Lower lobe of right lung (tissue), 2 donors: ENCODE data around the gene CYP11A1. TPM values are rescaled to one million over a fixed set of nuclear protein-coding genes. Genes with fewer than 3 reads are reported as not detected.

Experiments
- ATAC-seq, 2 donors: fragments of 200-7000 bp; cut with Tn5 transposase; one replicate each; pipeline ENCODE4 v1.9.1; 2020 to 2022; ENCODE audit warnings: mild to moderate bottlenecking in 2 of 2, moderate library complexity in 2 of 2
- DNase-seq: peaks from one replicate; pipeline ENCODE4 v3.0.0-alpha.2; 2020
- H3K27ac ChIP-seq: fragments of 200-600 bp; one replicate; pipeline ENCODE4 v1.8.0; 2022
- H3K27me3 ChIP-seq: fragments of 200-600 bp; one replicate; pipeline ENCODE4 v1.8.0; 2022; ENCODE audit warnings: low read depth
- H3K36me3 ChIP-seq: fragments of 200-600 bp; one replicate; pipeline ENCODE4 v1.8.0; 2022; ENCODE audit warnings: mild to moderate bottlenecking
- H3K4me1 ChIP-seq: fragments of 200-600 bp; one replicate; pipeline ENCODE4 v1.8.0; 2022
- H3K4me3 ChIP-seq: fragments of 200-600 bp; one replicate; pipeline ENCODE4 v1.8.0; 2022; ENCODE audit warnings: mild to moderate bottlenecking
- H3K9me3 ChIP-seq: fragments of 200-600 bp; one replicate; pipeline ENCODE4 v1.8.0; 2022
- CTCF ChIP-seq: fragments of 200-600 bp; IDR thresholded peaks from one replicate; pipeline ENCODE4 v1.8.0; 2022; ENCODE audit warnings: antibody characterized with exemption, mild to moderate bottlenecking
- intact Hi-C: fragments of 100-400 bp; cut with DNase I; formaldehyde crosslinking; loops from one replicate; pipeline ENCODE4 v1.11.0; 2022
- total RNA-seq: library from RNA; stranded (reverse); fragmentation: NEBNext Ultra II Directional; extraction: Animal tissue kit (Norgen Biotek cat#: 25700); gene quantifications from one replicate; pipeline ENCODE4 v1.2.1, GENCODE V29; 2021
- donor health status: DM: no; HTN: yes; CAD: no; lungs with severe emphysema.

CYP11A1 gene
- total RNA-seq, 1 donor from 2014 or later = 0.59 TPM

GRCh38 chr15:74338676-74339075, 28.8 kb downstream of the CYP11A1 start:
- no peak for ATAC-seq
- H3K4me3 ChIP-seq = no peak overlapping the region
- peak; percentile 24 for DNase-seq
- H3K27ac ChIP-seq = no peak overlapping the region
- H3K4me1 ChIP-seq = peaks cover 10% of the 10 kb centered on the region
- intact Hi-C loops = no loop called here
- H3K27me3 ChIP-seq = no peaks in the 10 kb centered on the region
- no peaks in the 10 kb centered on the region for H3K36me3 ChIP-seq
- no peaks in the 10 kb centered on the region for H3K9me3 ChIP-seq
- TF ChIP-seq CTCF = no peak

- ATAC-seq = no peak
- no peaks in the 10 kb centered on the region for H3K9me3 ChIP-seq
- H3K27ac ChIP-seq = no peak overlapping the region
- TF ChIP-seq CTCF = no peak
- peaks cover 10% of the 10 kb centered on the region for H3K4me1 ChIP-seq
- no peak overlapping the region for H3K4me3 ChIP-seq
- H3K27me3 ChIP-seq = no peaks in the 10 kb centered on the region
- H3K36me3 ChIP-seq = no peaks in the 10 kb centered on the region
- peak; percentile 14 for DNase-seq
- intact Hi-C loops = no loop called here
Measured at GRCh38 chr15:74337607-74338211, 29.7 kb downstream of the CYP11A1 start.

GRCh38 chr15:74337146-74337545, 30.3 kb downstream of the CYP11A1 start:
- no peaks in the 10 kb centered on the region for H3K36me3 ChIP-seq
- no peaks in the 10 kb centered on the region for H3K27me3 ChIP-seq
- intact Hi-C loops = no loop called here
- H3K4me1 ChIP-seq = peaks cover 10% of the 10 kb centered on the region
- no peaks in the 10 kb centered on the region for H3K9me3 ChIP-seq
- no peak overlapping the region for H3K27ac ChIP-seq
- no peak for TF ChIP-seq CTCF
- no peak for ATAC-seq
- DNase-seq = peak; percentile 34
- H3K4me3 ChIP-seq = no peak overlapping the region

- TF ChIP-seq CTCF = no peak
- no peaks in the 10 kb centered on the region for H3K36me3 ChIP-seq
- DNase-seq (peak; percentile 19), ATAC-seq (no peak)
- no peaks in the 10 kb centered on the region for H3K9me3 ChIP-seq
- peaks cover 10% of the 10 kb centered on the region for H3K4me1 ChIP-seq
- no peak overlapping the region for H3K4me3 ChIP-seq
- H3K27me3 ChIP-seq = no peaks in the 10 kb centered on the region
- intact Hi-C loops = no loop called here
- no peak overlapping the region for H3K27ac ChIP-seq
Measured at GRCh38 chr15:74336061-74337005, 31.1 kb downstream of the CYP11A1 start.

GRCh38 chr15:74335396-74335795, 32.0 kb downstream of the CYP11A1 start:
- no peak overlapping the region for H3K4me3 ChIP-seq
- ATAC-seq (no peak), DNase-seq (peak; percentile 12)
- no peaks in the 10 kb centered on the region for H3K27me3 ChIP-seq
- intact Hi-C loops = no loop called here
- H3K4me1 ChIP-seq = peaks cover 9% of the 10 kb centered on the region
- H3K36me3 ChIP-seq = no peaks in the 10 kb centered on the region
- TF ChIP-seq CTCF = no peak
- H3K27ac ChIP-seq = no peak overlapping the region
- no peaks in the 10 kb centered on the region for H3K9me3 ChIP-seq
